ENCODE results near the gene PIP4K2C. TPM values are rescaled to one million over a fixed set of nuclear protein-coding genes. Genes with fewer than 3 reads are reported as not detected.

The PIP4K2C gene
- total RNA-seq, 2 experiments from 2014 or later = 14.5 to 15.9 TPM

DNA sequence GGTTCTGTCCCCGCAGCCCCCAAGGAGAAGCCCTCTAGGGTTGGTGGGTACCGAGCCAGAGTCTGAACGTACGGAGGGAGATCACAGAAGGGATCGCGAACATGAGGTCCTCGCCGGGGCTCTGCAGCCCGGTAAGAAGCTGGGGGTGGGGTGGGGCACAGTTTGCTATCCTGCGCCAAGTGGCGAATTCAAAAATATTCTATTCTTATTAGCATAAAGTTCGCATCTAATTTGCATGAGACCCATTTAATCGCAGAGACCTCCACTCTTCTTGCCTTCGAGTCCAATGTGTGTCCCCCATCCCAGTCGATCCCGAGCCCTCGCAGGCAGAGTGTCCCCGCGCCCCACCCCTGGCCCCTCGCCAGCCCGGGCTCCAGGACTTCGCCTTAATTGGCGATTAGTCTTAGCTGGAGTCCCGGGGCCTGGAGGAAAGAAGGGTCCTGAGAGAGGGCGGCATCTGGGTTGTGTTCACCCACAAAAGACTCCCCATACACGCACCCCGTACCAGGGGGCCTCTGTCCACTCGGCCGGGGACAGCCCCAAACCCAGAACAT is 19.6 kb downstream of the PIP4K2C start:
- Histone ChIP-seq H2AFZ (ENCODE audit: low read length) (no peak overlapping the region), H3K9me3 (ENCODE audit: low read length) (no peaks in the 10 kb centered on the region), H3K9me2 (ENCODE audit: insufficient read depth, low read length) (no peaks in the 10 kb centered on the region), H3K4me1 (ENCODE audit: insufficient read depth, low read length, poor library complexity, severe bottlenecking) (peaks cover 15% of the 10 kb centered on the region), H3K36me3 (ENCODE audit: insufficient read depth, low read length) (no peaks in the 10 kb centered on the region), H3K79me2 (ENCODE audit: insufficient read depth, low read depth, low read length) (no peaks in the 10 kb centered on the region), H3K4me3 (ENCODE audit: low read depth, low read length, poor library complexity, severe bottlenecking) (no peak overlapping the region), H4K20me1 (ENCODE audit: insufficient read depth, low read length) (no peaks in the 10 kb centered on the region), H3K4me2 (ENCODE audit: low read length) (no peak overlapping the region), H3K27ac (ENCODE audit: low read depth, low read length, poor library complexity, severe bottlenecking) (no peak overlapping the region)
- POLR2A ChIA-PET = no interaction called here
- CTCF ChIA-PET (ENCODE audit: unreplicated experiment) = no interaction called here
- TF ChIP-seq EZH2phosphoT487 (IDR thresholded peaks at IDR 0.05; ENCODE audit: borderline replicate concordance, low read depth, low read length) = no peak
- TF ChIP-seq, protein P1, sequence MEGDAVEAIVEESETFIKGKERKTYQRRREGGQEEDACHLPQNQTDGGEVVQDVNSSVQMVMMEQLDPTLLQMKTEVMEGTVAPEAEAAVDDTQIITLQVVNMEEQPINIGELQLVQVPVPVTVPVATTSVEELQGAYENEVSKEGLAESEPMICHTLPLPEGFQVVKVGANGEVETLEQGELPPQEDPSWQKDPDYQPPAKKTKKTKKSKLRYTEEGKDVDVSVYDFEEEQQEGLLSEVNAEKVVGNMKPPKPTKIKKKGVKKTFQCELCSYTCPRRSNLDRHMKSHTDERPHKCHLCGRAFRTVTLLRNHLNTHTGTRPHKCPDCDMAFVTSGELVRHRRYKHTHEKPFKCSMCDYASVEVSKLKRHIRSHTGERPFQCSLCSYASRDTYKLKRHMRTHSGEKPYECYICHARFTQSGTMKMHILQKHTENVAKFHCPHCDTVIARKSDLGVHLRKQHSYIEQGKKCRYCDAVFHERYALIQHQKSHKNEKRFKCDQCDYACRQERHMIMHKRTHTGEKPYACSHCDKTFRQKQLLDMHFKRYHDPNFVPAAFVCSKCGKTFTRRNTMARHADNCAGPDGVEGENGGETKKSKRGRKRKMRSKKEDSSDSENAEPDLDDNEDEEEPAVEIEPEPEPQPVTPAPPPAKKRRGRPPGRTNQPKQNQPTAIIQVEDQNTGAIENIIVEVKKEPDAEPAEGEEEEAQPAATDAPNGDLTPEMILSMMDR (conservative IDR thresholded peaks at IDR 0.05; ENCODE audit: low read length) = no peak
- no peak for DNase-seq (ENCODE audit: low spot score)
- BruUV-seq (replicated peaks) = no TSS peak
- intact Hi-C loops (cut with micrococcal nuclease; ENCODE audit: unreplicated experiment) = no loop called here

DNA sequence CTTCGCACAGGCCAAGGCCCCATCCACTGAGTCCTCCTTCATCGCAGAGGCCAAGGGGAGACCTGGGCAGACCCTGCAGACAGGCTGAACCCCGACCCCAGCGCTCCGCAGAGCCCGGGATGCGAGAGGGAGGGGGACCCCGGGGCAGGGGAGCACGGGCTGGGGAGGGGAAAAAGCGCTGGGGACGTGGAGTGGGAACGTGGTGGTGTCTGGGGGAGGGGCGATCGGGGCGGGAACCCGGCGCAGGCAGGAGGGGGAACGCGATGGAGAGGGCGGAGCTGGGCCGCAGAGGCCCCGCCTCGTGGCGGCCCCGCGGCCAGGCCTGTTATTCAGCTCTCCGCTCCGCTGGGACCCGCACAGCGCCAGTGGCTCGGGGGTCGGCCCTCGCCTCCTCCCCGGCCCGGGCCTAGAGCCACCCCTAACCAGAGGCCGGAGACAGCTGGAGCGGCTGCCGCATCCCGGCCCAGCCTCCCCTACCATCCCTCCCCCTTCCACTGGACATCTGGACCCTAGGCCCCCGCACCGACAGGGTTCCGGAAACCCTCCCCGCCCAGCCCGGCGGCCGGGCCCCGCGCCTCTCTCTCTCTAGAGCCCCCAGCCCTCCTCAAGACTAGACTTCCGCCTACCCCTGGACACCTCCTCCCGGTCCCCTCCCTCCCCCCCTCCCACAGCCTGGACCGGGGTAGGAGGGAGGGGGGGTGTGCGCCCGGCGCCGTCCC is 20.3 kb downstream of the PIP4K2C start, which contains the start of gene ARHGEF25:
Gene ARHGEF25 (plus strand): TSS at position 328 of the 719 bp plus-strand sequence. CDS start 460 bp downstream, outside the sequence.
- Histone ChIP-seq H3K36me3 (ENCODE audit: insufficient read depth, low read length) (no peaks in the 10 kb centered on the region), H3K79me2 (ENCODE audit: insufficient read depth, low read depth, low read length) (no peaks in the 10 kb centered on the region), H3K4me2 (ENCODE audit: low read length) (no peak within 1 kb of the TSS; the same call in 1 of the 2 replicates), H3K27ac (ENCODE audit: low read depth, low read length, poor library complexity, severe bottlenecking) (no peak within 1 kb of the TSS), H2AFZ (ENCODE audit: low read length) (no peak within 1 kb of the TSS), H3K4me1 (ENCODE audit: insufficient read depth, low read length, poor library complexity, severe bottlenecking) (peaks cover 15% of the 10 kb centered on the region), H3K9me3 (ENCODE audit: low read length) (no peaks in the 10 kb centered on the region), H3K4me3 (ENCODE audit: low read depth, low read length, poor library complexity, severe bottlenecking) (no peak within 1 kb of the TSS), H4K20me1 (ENCODE audit: insufficient read depth, low read length) (no peaks in the 10 kb centered on the region), H3K9me2 (ENCODE audit: insufficient read depth, low read length) (no peaks in the 10 kb centered on the region)
- no peak for TF ChIP-seq EZH2phosphoT487 (IDR thresholded peaks at IDR 0.05; ENCODE audit: borderline replicate concordance, low read depth, low read length)
- TF ChIP-seq, protein P1 (conservative IDR thresholded peaks at IDR 0.05; ENCODE audit: low read length) = no peak
- DNase-seq (ENCODE audit: low spot score) = no peak
- ChIA-PET CTCF (ENCODE audit: unreplicated experiment) (no interaction called here), POLR2A (no interaction called here)
- intact Hi-C loops (cut with micrococcal nuclease; ENCODE audit: unreplicated experiment) = no loop called here
- BruUV-seq (replicated peaks) = no TSS peak

Data from OCI-LY7 (cell line).